Measurements from ENCODE around the gene SLC25A42. TPM values are rescaled to one million over a fixed set of nuclear protein-coding genes. Genes with fewer than 3 reads are reported as not detected.

SLC25A42 gene
- total RNA-seq, 1 donor from 2014 or later = 6.6 TPM

- intact Hi-C loops (cut with DNase I) = no loop called here
- TF ChIP-seq POLR2AphosphoS5 (IDR thresholded peaks at IDR 0.05; ENCODE audit: insufficient read depth in 1 of 2, low read depth in 1 of 2) (no peak), CTCF (IDR thresholded peaks at IDR 0.05) (no peak), POLR2A (IDR thresholded peaks at IDR 0.05) (no peak)
- Histone ChIP-seq H3K27ac (no peak overlapping the region), H3K27me3 (no peaks in the 10 kb centered on the region), H3K36me3 (peaks cover 0 to 18% of the 10 kb centered on the region in 2 donors), H3K4me3 (no peak overlapping the region), H3K4me1 (no peaks in the 10 kb centered on the region), H3K9me3 (no peaks in the 10 kb centered on the region)
- no peak for DNase-seq (ENCODE audit: extremely low spot score in 2 of 2)
Observed at GRCh38 chr19:19121371-19121770, 57.6 kb downstream of the SLC25A42 start.

GRCh38 chr19:19122902-19123301 is 59.1 kb downstream of the SLC25A42 start:
- no peak for TF ChIP-seq POLR2AphosphoS5 (IDR thresholded peaks at IDR 0.05; ENCODE audit: insufficient read depth in 1 of 2, low read depth in 1 of 2)
- no peak for TF ChIP-seq POLR2A (IDR thresholded peaks at IDR 0.05)
- TF ChIP-seq CTCF (IDR thresholded peaks at IDR 0.05) = no peak
- intact Hi-C loops (cut with DNase I) = no loop called here
- Histone ChIP-seq H3K27ac (no peak overlapping the region), H3K4me1 (no peaks in the 10 kb centered on the region), H3K4me3 (no peak overlapping the region), H3K9me3 (no peaks in the 10 kb centered on the region), H3K36me3 (peaks cover 0 to 18% of the 10 kb centered on the region in 2 donors), H3K27me3 (no peaks in the 10 kb centered on the region)
- no peak for DNase-seq (ENCODE audit: extremely low spot score in 2 of 2)

GRCh38 chr19:19123386-19123785 is 59.6 kb downstream of the SLC25A42 start:
- intact Hi-C loops (cut with DNase I) = no loop called here
- Histone ChIP-seq H3K9me3 (no peaks in the 10 kb centered on the region), H3K4me1 (no peaks in the 10 kb centered on the region), H3K4me3 (no peak overlapping the region), H3K36me3 (peaks cover 0 to 18% of the 10 kb centered on the region in 2 donors), H3K27me3 (no peaks in the 10 kb centered on the region), H3K27ac (no peak overlapping the region)
- no peak for DNase-seq (ENCODE audit: extremely low spot score in 2 of 2)
- TF ChIP-seq POLR2AphosphoS5 (IDR thresholded peaks at IDR 0.05; ENCODE audit: insufficient read depth in 1 of 2, low read depth in 1 of 2) (no peak), CTCF (IDR thresholded peaks at IDR 0.05) (no peak), POLR2A (IDR thresholded peaks at IDR 0.05) (no peak)

GRCh38 chr19:19126102-19126501 is 62.3 kb downstream of the SLC25A42 start:
- no peak for TF ChIP-seq POLR2AphosphoS5 (IDR thresholded peaks at IDR 0.05; ENCODE audit: insufficient read depth in 1 of 2, low read depth in 1 of 2)
- TF ChIP-seq CTCF (IDR thresholded peaks at IDR 0.05) = no peak
- no peak for TF ChIP-seq POLR2A (IDR thresholded peaks at IDR 0.05)
- peaks cover 0 to 10% of the 10 kb centered on the region in 2 donors for H3K36me3 ChIP-seq
- H3K9me3 ChIP-seq = no peaks in the 10 kb centered on the region
- DNase-seq (ENCODE audit: extremely low spot score in 2 of 2) = no peak
- H3K4me1 ChIP-seq = no peaks in the 10 kb centered on the region
- intact Hi-C loops (cut with DNase I) = no loop called here
- no peaks in the 10 kb centered on the region for H3K27me3 ChIP-seq
- no peak overlapping the region for H3K4me3 ChIP-seq
- no peak overlapping the region for H3K27ac ChIP-seq

GRCh38 chr19:19131989-19132388 is 68.2 kb downstream of the SLC25A42 start:
- DNase-seq (ENCODE audit: extremely low spot score in 2 of 2) = no peak
- H3K4me3 ChIP-seq = no peak overlapping the region
- H3K36me3 ChIP-seq = peaks cover 0 to 7% of the 10 kb centered on the region in 2 donors
- H3K27me3 ChIP-seq = no peaks in the 10 kb centered on the region
- no peaks in the 10 kb centered on the region for H3K9me3 ChIP-seq
- no peak overlapping the region for H3K27ac ChIP-seq
- intact Hi-C loops (cut with DNase I) = no loop called here
- TF ChIP-seq POLR2A (IDR thresholded peaks at IDR 0.05) (no peak), CTCF (IDR thresholded peaks at IDR 0.05) (no peak), POLR2AphosphoS5 (IDR thresholded peaks at IDR 0.05; ENCODE audit: insufficient read depth in 1 of 2, low read depth in 1 of 2) (no peak)
- peaks cover 17% of the 10 kb centered on the region for H3K4me1 ChIP-seq
